Stimulated activated naive CD8-positive, alpha-beta T cell treated with anti-CD3 and anti-CD28 coated beads, Interleukin-15, Interleukin-2, amounts not matched to agents 100 U/mL and 50 U/mL, for 24 hours (primary cell): ENCODE measurements around the gene SCML1.

ENCODE experiments used
- ATAC-seq: fragments of 150-1000 bp; cut with Tn5 transposase; one replicate; pipeline ENCODE4 v1.10.0; 2021
- DNase-seq: peaks from one replicate; pipeline ENCODE4 v3.0.0; 2021

The SCML1 gene

DNA sequence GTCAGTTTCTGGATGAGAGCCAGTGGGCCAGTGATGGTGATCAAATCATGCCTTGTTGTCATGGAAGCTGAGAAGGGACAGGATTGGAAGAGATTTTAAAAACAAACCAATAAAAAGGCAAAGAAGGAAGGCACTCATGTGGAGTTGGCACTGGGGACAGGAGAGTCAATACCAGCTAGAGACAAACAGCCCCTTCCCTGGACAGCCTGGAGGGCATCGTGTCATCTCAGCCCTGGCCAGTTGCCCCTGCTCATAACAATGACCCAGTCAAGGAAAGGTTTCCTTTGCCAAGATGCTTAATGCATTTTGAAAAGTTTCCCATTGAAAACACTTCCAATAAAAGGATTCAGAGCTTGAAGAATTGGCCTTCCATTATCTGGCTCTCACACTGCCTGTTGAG lies 55.5 kb downstream of the SCML1 start:
- no peak for DNase-seq
- ATAC-seq = no peak

DNA sequence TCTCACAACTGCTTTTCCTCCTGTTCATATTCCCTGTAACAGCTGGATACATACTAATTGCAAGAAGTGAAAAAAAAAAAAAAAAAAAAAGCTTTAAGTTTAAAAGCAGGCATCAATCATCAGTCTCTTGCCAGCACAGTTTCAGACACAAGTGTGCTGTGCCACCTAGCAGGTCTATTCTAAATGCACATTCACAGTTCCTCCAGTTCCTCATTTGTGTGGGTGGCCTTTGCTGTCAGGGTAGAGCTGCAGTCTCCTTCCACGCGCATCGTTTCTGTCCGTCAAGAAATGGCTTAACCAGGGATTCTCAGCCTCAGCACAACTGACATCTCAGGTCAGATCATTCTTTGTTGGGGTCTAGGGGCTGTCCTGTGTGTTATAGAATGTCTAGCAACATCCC lies 61.6 kb downstream of the SCML1 start:
- no peak for ATAC-seq

GRCh38 chrX:17801431-17801830 lies 64.1 kb downstream of the SCML1 start:
- DNase-seq = no peak
- ATAC-seq = no peak

More for the DNA sequence above, 61.6 kb downstream of the SCML1 start:
- no peak for DNase-seq

DNA sequence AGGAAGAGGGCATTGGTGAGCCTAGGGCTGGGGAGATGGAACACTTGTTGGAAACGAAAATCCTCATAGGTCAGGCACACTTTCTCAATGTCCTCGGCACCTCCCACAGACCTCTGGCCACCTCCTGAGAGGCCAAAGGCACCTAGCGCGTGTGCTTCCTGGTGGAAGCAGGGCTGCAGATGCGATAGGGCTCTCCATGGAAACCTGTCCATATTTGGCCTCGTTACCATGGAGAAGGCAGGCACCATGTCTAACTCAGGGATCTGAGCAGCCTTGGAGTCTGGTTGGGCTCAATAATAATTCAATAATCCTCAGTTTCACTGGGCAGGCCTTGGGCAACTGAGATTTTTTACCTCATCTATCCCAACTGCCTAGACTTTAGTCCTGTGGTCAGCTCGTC lies 65.5 kb downstream of the SCML1 start:
- ATAC-seq (no peak), DNase-seq (no peak)

DNA sequence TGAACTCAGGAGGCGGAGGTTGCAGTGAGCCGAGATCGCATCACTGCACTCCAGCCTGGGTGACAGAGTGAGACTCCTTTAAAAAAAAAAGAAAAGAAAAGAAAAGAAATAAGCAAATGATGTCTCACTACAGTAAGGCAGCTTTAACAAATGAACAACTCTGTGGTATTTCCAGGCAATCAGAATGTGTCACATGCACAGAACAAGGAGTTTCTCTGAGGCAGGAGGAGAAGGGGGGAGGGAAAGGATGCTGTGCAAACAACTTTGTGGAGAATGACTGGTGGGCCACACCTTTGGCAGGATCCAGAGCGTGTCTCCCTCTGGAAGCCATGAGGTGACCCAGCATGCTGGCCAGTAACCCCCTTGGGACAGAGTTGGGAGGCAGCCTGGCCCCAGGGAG lies 66.2 kb downstream of the SCML1 start:
- DNase-seq (no peak), ATAC-seq (no peak)
